Measurements from ENCODE around the gene MAP6.

DNA sequence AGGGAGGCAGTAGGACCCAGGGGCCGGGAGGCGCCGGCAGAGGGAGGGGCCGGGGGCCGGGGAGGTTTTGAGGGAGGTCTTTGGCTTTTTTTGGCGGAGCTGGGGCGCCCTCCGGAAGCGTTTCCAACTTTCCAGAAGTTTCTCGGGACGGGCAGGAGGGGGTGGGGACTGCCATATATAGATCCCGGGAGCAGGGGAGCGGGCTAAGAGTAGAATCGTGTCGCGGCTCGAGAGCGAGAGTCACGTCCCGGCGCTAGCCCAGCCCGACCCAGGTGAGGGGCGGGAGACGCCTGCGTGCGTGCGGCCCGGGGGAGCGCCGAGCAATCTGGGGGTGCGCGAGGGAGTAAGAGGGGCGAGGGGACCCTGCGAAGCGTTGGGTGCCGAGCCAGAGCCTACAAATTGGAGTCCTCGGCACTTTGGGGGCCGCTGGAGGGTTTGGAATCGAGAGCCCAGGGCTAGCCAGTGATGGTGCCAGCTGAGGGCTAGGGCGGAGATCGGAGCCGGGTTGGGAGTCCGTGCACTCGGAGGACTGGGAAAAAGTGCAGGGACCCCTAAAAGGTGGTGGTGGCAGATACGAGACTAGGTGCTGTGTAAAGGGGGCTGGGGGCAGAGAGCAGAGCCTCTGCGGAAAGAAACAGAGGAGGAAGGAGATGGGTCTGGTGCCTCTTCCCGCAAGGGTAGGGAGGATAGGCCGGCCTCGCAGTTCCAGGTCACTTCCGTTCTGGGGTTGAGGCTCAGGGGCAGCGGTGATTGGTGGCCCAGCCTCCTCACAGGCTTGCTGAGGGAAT lies 106.6 kb downstream of the MAP6 start, which contains the start of gene SERPINH1:
- no peak for TF ChIP-seq CTCF (IDR thresholded peaks at IDR 0.05; ENCODE audit: low read length)
- no peak for TF ChIP-seq EZH2phosphoT487 (IDR thresholded peaks at IDR 0.05; ENCODE audit: low read length)
- no peak for TF ChIP-seq EZH2 (optimal IDR thresholded peaks at IDR 0.05; ENCODE audit: low read depth, low read length)

All from MM.1S (cell line).